ENCODE measurements around the gene PPP1R37.
A peak's percentile ranks its signal among the peaks of the same experiment; 100 is the strongest.

PPP1R37 gene

GRCh38 chr19:45063851-45064801, 28.9 kb upstream of the PPP1R37 start:
- Histone ChIP-seq H3K9me3 (ENCODE audit: control insufficient read depth, insufficient read depth, low read length) (no peaks in the 10 kb centered on the region), H3K4me1 (ENCODE audit: insufficient read depth, low read length) (no peaks in the 10 kb centered on the region), H3K9ac (ENCODE audit: low read depth, low read length) (no peak overlapping the region), H3K36me3 (ENCODE audit: insufficient read depth, low read length) (peaks cover 24% of the 10 kb centered on the region)

GRCh38 chr19:45066921-45067661, 25.9 kb upstream of the PPP1R37 start:
- H3K9me3 ChIP-seq (ENCODE audit: control insufficient read depth, insufficient read depth, low read length) = no peaks in the 10 kb centered on the region
- H3K9ac ChIP-seq (ENCODE audit: low read depth, low read length) = no peak overlapping the region
- peaks cover 3% of the 10 kb centered on the region for H3K36me3 ChIP-seq (ENCODE audit: insufficient read depth, low read length)
- no peaks in the 10 kb centered on the region for H3K4me1 ChIP-seq (ENCODE audit: insufficient read depth, low read length)

- H3K9ac ChIP-seq (ENCODE audit: low read depth, low read length) = no peak overlapping the region
- peaks cover 3% of the 10 kb centered on the region for H3K36me3 ChIP-seq (ENCODE audit: insufficient read depth, low read length)
- H3K9me3 ChIP-seq (ENCODE audit: control insufficient read depth, insufficient read depth, low read length) = no peaks in the 10 kb centered on the region
- H3K4me1 ChIP-seq (ENCODE audit: insufficient read depth, low read length) = no peaks in the 10 kb centered on the region
Measured at GRCh38 chr19:45068041-45068440, 24.9 kb upstream of the PPP1R37 start.

GRCh38 chr19:45069056-45069455, 23.9 kb upstream of the PPP1R37 start:
- Histone ChIP-seq H3K36me3 (ENCODE audit: insufficient read depth, low read length) (peaks cover 3% of the 10 kb centered on the region; the same call in 1 of the 2 replicates), H3K9ac (ENCODE audit: low read depth, low read length) (no peak overlapping the region), H3K4me1 (ENCODE audit: insufficient read depth, low read length) (no peaks in the 10 kb centered on the region; the same call in 1 of the 2 replicates), H3K9me3 (ENCODE audit: control insufficient read depth, insufficient read depth, low read length) (no peaks in the 10 kb centered on the region)

GRCh38 chr19:45070214-45070613, 22.8 kb upstream of the PPP1R37 start:
- peaks cover 6% of the 10 kb centered on the region for H3K4me1 ChIP-seq (ENCODE audit: insufficient read depth, low read length)
- H3K9me3 ChIP-seq (ENCODE audit: control insufficient read depth, insufficient read depth, low read length) = no peaks in the 10 kb centered on the region
- no peak overlapping the region for H3K9ac ChIP-seq (ENCODE audit: low read depth, low read length)
- peaks cover 3% of the 10 kb centered on the region; the same call in 1 of the 2 replicates for H3K36me3 ChIP-seq (ENCODE audit: insufficient read depth, low read length)

GRCh38 chr19:45070861-45071544, 22.0 kb upstream of the PPP1R37 start:
- peaks cover 6% of the 10 kb centered on the region for H3K4me1 ChIP-seq (ENCODE audit: insufficient read depth, low read length)
- no peak overlapping the region for H3K9ac ChIP-seq (ENCODE audit: low read depth, low read length)
- H3K36me3 ChIP-seq (ENCODE audit: insufficient read depth, low read length) = peaks cover 3% of the 10 kb centered on the region; the same call in 1 of the 2 replicates
- H3K9me3 ChIP-seq (ENCODE audit: control insufficient read depth, insufficient read depth, low read length) = no peaks in the 10 kb centered on the region

- no peaks in the 10 kb centered on the region for H3K9me3 ChIP-seq (ENCODE audit: control insufficient read depth, insufficient read depth, low read length)
- no peak overlapping the region for H3K9ac ChIP-seq (ENCODE audit: low read depth, low read length)
- H3K36me3 ChIP-seq (ENCODE audit: insufficient read depth, low read length) = peaks cover 3% of the 10 kb centered on the region; the same call in 1 of the 2 replicates
- H3K4me1 ChIP-seq (ENCODE audit: insufficient read depth, low read length) = peaks cover 7% of the 10 kb centered on the region
Measured at GRCh38 chr19:45071545-45071938, 21.4 kb upstream of the PPP1R37 start.

- H3K9ac ChIP-seq (ENCODE audit: low read depth, low read length) = no peak overlapping the region
- no peaks in the 10 kb centered on the region for H3K9me3 ChIP-seq (ENCODE audit: control insufficient read depth, insufficient read depth, low read length)
- H3K4me1 ChIP-seq (ENCODE audit: insufficient read depth, low read length) = peaks cover 13% of the 10 kb centered on the region
- H3K36me3 ChIP-seq (ENCODE audit: insufficient read depth, low read length) = peaks cover 3% of the 10 kb centered on the region; the same call in 1 of the 2 replicates
Measured at GRCh38 chr19:45071969-45072790, 20.8 kb upstream of the PPP1R37 start.

GRCh38 chr19:45074744-45075300, 18.2 kb upstream of the PPP1R37 start:
- H3K4me1 ChIP-seq (ENCODE audit: insufficient read depth, low read length) = peaks cover 25% of the 10 kb centered on the region
- H3K9me3 ChIP-seq (ENCODE audit: control insufficient read depth, insufficient read depth, low read length) = no peaks in the 10 kb centered on the region
- H3K9ac ChIP-seq (ENCODE audit: low read depth, low read length) = peak overlapping the region; percentile 56; the same call in 1 of the 2 replicates
- peaks cover 3% of the 10 kb centered on the region; the same call in 1 of the 2 replicates for H3K36me3 ChIP-seq (ENCODE audit: insufficient read depth, low read length)

- Histone ChIP-seq H3K9me3 (ENCODE audit: control insufficient read depth, insufficient read depth, low read length) (no peaks in the 10 kb centered on the region), H3K9ac (ENCODE audit: low read depth, low read length) (peak overlapping the region; percentile 75), H3K4me1 (ENCODE audit: insufficient read depth, low read length) (peaks cover 25% of the 10 kb centered on the region), H3K36me3 (ENCODE audit: insufficient read depth, low read length) (peaks cover 3% of the 10 kb centered on the region; the same call in 1 of the 2 replicates)
Measured at GRCh38 chr19:45075301-45076028, 17.5 kb upstream of the PPP1R37 start.

- Histone ChIP-seq H3K36me3 (ENCODE audit: insufficient read depth, low read length) (peaks cover 3% of the 10 kb centered on the region; the same call in 1 of the 2 replicates), H3K9me3 (ENCODE audit: control insufficient read depth, insufficient read depth, low read length) (no peaks in the 10 kb centered on the region), H3K4me1 (ENCODE audit: insufficient read depth, low read length) (peaks cover 25% of the 10 kb centered on the region), H3K9ac (ENCODE audit: low read depth, low read length) (peak within 1 kb of the TSS; percentile 75)
Measured at GRCh38 chr19:45076029-45076850, 16.7 kb upstream of the PPP1R37 start, which contains the start of gene ZNF296. Gene ZNF296, minus strand, starts transcription at chr19:45076478. Its CDS starts 105 bp downstream, at chr19:45076373.
